SJSA1 (cell line): ENCODE results near the gene TELO2. TPM values are rescaled to one million over a fixed set of nuclear protein-coding genes. Genes with fewer than 3 reads are reported as not detected.

Source experiments
- DNase-seq, 2 experiments: peaks; one replicate each; pipeline ENCODE4 v3.0.0-alpha.2; 2015 to 2020; ENCODE audit warnings: low spot score in 2 of 2, low read depth in 1 of 2
- H3K27ac ChIP-seq: fragments of 250-450 bp; sonication (Bioruptor Pico); 2 replicates; pipeline ENCODE4 v1.5.1; 2020; ENCODE audit warnings: mild to moderate bottlenecking, moderate library complexity
- H3K27me3 ChIP-seq: fragments of 250-450 bp; sonication (Bioruptor Pico); replicated peaks from 2 replicates; pipeline ENCODE4 v1.5.1; 2020; ENCODE audit warnings: mild to moderate bottlenecking, moderate library complexity
- H3K36me3 ChIP-seq: fragments of 250-450 bp; sonication (Bioruptor Pico); 2 replicates; pipeline ENCODE4 v1.5.1; 2020; ENCODE audit warnings: mild to moderate bottlenecking
- H3K4me1 ChIP-seq: fragments of 250-450 bp; sonication (Bioruptor Pico); replicated peaks from 2 replicates; pipeline ENCODE4 v1.6.1; 2021; ENCODE audit warnings: mild to moderate bottlenecking
- H3K4me3 ChIP-seq: fragments of 250-450 bp; sonication (Bioruptor Pico); 2 replicates; pipeline ENCODE4 v1.5.1; 2020; ENCODE audit warnings: mild to moderate bottlenecking
- H3K9me3 ChIP-seq: fragments of 250-450 bp; sonication (Bioruptor Pico); replicated peaks from 2 replicates; pipeline ENCODE4 v1.5.1; 2020; ENCODE audit warnings: mild to moderate bottlenecking
- total RNA-seq: library from RNA; depleted of rRNA; stranded (reverse); fragments of >200 nt; shearing (Covaris generic); gene quantifications from 2 replicates; pipeline ENCODE4 v1.2.3, GENCODE V29; 2014

TELO2 gene
- total RNA-seq, 1 experiment from 2014 or later: 19.7 TPM

DNA sequence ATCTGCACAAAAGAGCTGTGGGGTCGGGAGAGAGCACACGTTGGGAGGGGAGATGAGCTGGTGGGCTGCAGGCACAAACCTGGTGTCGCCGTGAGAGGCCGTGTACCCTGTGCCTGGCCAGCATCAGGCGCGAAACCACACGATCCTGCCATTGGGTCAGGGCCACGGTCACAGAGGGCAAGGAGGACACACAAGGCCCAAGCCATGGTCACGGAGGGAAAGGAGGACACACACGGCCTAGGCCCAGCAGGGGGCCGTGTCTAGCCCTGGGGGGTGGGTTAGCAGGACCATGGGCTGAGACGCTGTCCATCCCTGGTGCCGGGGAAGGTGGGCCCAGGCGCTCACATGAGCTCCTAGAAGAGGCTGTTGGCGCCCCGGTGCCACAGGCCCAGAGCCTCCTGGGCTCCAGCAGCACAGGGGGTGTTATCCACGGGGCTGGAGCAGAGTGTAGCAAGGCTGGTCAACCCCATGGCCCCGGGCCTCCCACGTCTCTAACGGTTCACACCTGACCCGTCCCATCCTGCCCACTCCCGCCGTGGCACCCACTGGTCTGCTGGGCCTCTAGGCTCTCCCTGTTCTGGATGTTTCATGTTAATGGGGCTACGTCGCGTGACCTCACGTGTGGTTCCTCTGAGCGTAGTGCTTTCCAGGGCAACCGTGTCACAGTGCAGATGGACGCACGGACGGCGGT is 41.3 kb upstream of the TELO2 start:
- Histone ChIP-seq H3K4me1 (no peaks in the 10 kb centered on the region), H3K9me3 (no peaks in the 10 kb centered on the region), H3K36me3 (peaks cover 11% of the 10 kb centered on the region), H3K27me3 (no peaks in the 10 kb centered on the region), H3K4me3 (no peak overlapping the region), H3K27ac (no peak overlapping the region)
- DNase-seq: no peak

DNA sequence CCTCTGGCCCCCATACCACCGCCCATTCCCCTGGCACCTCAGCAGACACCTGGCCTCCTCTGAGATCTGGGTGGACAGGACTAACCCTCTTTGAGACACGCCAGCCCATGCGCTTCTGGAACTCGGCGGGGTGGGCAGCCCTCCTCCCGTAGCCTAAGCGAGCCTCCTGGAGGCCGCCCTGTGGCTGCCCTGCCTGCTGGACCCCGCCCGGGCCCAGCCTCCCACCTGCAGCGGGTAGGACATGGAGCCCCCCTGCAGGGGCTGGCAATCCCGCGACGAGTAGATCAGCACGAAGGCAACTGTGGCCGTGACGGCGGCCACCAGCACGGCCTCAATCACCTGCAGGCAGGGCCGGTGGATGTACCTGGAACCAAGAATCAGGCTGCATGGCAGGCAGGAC is 40.6 kb upstream of the TELO2 start:
- Histone ChIP-seq H3K27ac (no peak overlapping the region), H3K36me3 (peaks cover 11% of the 10 kb centered on the region), H3K27me3 (no peaks in the 10 kb centered on the region), H3K9me3 (no peaks in the 10 kb centered on the region), H3K4me1 (no peaks in the 10 kb centered on the region), H3K4me3 (no peak overlapping the region)
- DNase-seq: no peak

DNA sequence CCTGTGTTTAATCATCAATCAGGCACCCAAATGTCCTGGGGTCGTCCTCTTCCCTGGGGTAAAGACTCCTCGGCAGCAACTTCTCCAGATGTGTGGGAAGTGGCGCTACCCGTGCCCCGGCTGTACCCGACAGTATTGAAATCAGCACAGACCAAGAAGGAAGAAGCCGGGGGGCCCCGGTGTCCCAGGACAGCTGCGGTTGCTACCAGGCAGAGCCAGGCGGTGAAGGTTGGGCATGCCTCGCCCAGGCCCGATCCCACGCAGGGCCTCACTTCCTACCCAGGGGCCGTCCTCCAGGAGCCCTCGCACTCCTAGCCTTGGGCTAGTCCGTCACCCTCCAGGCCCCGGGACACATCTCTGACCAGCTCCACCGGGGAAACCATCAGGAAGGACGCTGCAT is 39.8 kb upstream of the TELO2 start:
- no peak overlapping the region for H3K4me3 ChIP-seq
- no peaks in the 10 kb centered on the region for H3K9me3 ChIP-seq
- H3K36me3 ChIP-seq: peaks cover 8% of the 10 kb centered on the region
- no peaks in the 10 kb centered on the region for H3K27me3 ChIP-seq
- H3K4me1 ChIP-seq: no peaks in the 10 kb centered on the region
- DNase-seq: no peak
- H3K27ac ChIP-seq: no peak overlapping the region

DNA sequence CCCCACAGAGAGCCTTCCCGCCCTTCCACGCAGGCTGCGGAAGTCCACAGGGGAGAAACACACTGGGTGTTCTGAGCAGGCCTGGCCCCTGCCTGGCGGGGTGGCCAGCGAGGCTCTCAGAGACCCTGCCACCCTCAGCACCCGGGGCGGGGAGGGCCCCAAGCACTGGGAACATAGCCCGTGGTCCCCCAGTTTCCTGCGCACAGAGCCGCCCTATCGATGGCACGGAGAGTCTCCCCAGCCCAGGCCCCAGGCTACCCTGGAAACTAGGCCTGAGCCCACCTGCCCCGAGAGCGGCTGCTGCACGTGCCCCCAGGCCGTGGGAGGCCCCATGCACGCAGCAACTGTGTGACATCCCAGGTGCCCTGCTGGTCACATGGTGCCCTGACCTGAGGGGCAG is 38.6 kb upstream of the TELO2 start:
- no peak overlapping the region for H3K4me3 ChIP-seq
- H3K36me3 ChIP-seq: peaks cover 11% of the 10 kb centered on the region
- no peaks in the 10 kb centered on the region for H3K9me3 ChIP-seq
- H3K4me1 ChIP-seq: no peaks in the 10 kb centered on the region
- DNase-seq: no peak
- no peaks in the 10 kb centered on the region for H3K27me3 ChIP-seq
- H3K27ac ChIP-seq: no peak overlapping the region

DNA sequence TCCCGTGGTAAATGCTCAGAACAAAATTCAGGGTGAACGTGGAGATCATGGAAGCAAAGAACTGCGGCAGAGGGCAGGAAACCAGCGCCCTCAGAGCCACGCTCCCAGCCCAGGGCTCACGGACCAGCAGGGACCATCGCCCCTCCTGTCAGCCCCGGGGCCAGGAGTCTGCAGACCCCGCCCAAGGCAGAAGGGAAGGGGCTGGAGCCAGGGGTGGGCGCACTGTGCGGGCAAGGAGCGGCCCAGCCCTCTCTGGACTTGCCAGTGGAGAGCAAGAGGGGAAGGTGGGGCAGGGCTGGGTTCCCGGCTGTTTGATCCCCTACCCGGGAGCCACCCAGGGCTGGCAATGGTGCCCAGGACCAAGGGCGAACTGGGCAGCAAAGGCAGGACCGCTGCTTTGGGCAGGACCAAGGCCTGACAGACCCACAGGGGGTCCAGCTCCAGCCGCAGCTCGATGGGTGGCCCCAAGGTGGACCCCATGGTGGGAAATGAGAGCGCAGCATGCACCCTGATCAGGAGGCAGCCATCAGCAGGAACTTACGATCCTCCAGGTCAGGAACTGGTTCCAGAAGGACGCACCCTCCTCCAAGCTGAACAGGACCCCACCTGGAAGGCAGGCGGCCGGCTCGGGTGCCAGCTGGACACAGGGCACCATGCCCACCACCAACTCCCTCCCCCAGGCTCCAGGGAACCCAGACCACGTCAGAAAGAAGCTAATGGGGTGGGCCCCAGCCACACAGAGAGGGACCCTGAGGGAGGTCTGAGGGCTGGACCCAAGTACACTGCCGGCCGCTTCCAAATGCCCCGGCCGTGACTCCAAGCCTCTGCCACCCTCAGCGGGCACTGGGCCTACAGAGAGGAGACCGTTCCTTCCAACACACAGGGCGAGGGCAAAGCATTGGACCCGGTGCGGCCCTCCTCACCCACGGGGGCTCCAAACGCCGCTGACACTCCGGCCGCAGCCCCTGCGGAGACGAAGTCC is 37.7 kb upstream of the TELO2 start:
- Histone ChIP-seq H3K27ac (no peak overlapping the region), H3K36me3 (peaks cover 14% of the 10 kb centered on the region)

DNA sequence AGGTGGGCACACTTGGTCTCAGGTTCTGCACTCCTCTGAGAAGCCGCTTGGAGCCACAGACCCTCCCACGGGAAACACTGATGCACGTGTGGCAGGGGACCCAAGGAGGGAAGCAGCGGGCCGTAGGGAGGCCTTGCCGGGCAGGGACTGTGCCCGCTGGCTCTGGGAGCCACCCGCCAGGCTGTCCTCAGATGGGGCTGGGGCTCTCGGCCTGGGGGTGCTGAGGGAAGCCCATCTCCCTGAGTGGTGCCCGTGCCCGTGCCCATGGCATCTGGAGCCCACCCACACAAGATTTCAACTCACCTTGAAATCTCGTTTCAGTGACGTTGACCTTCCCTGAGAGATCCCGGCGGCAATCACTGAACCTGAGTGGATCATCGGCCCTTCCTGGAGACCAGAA is 36.2 kb upstream of the TELO2 start:
- no peak for DNase-seq
- no peaks in the 10 kb centered on the region for H3K4me1 ChIP-seq
- H3K27me3 ChIP-seq: no peaks in the 10 kb centered on the region
- peaks cover 22% of the 10 kb centered on the region for H3K36me3 ChIP-seq
- no peak overlapping the region for H3K27ac ChIP-seq
- no peaks in the 10 kb centered on the region for H3K9me3 ChIP-seq
- H3K4me3 ChIP-seq: no peak overlapping the region

More for the DNA sequence above, 37.7 kb upstream of the TELO2 start:
- no peak for DNase-seq
- no peak overlapping the region for H3K4me3 ChIP-seq
- no peaks in the 10 kb centered on the region for H3K4me1 ChIP-seq
- no peaks in the 10 kb centered on the region for H3K9me3 ChIP-seq
- no peaks in the 10 kb centered on the region for H3K27me3 ChIP-seq

DNA sequence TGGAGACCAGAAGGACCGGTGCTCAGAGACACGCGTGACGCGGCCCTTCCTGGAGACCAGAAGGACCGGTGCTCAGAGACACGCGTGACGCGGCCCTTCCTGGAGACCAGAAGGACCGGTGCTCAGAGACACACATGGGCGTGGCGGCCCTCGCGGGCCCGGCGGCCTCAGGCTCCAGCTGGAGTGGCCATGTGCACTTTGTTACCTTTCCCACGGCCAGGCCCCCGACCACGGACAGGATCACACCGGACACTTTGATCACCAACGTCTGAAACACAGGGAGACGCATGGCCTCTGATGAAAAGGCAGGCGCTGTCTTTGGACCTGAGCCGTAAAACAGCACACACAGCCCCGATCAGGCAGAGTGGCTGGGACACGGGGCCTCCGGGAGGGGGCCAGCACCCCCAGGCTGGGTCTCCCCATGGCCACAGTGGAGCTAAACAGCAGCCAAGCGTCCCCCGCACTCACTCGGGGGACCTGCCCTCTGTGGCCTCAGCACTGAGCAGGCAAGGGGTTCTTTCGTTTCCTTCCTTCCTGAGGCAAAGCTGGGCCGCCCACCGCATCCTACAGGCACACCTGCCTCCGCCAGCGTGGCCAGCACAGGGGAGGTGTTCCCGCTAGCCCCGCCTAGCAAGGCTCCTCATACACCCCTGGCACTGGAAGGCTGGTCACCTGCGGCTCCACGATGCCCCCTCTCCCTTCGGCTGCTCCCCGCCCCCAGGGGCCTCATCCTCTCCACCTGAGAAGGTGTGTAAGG is 35.5 kb upstream of the TELO2 start:
- Histone ChIP-seq H3K4me3 (no peak overlapping the region), H3K4me1 (no peaks in the 10 kb centered on the region), H3K27ac (no peak overlapping the region), H3K27me3 (no peaks in the 10 kb centered on the region), H3K36me3 (peaks cover 22% of the 10 kb centered on the region), H3K9me3 (no peaks in the 10 kb centered on the region)
- DNase-seq: no peak

DNA sequence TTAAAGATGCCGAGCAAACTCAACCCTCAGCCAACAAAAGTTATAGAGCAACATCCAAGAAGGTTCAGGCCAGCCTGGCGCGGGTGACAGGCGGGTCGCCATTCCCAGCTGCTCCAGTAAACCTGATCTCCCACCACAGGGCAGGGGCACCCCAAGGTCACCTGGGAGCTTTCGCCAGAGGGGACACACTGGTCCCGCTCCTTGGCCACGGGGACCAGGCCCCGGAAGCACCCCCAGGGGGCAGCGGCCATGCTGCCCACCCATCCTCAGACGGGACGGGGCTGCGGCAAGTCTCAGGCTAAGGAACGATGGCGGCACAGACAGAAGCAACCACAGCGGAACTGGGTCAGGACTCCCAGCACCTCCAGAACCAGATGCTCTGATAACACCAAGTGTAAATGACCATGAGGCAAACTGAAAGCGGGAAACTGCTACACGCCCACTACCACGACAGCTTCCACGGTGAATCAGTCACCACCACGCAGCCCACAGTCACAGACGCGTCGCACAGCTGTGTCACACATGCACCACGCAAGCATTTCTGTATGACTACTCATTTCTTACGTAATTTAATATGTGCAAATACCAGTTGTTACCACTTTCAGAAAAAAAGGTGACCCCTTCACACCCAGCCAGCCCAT is 34.7 kb upstream of the TELO2 start:
- H3K27me3 ChIP-seq: no peaks in the 10 kb centered on the region
- no peaks in the 10 kb centered on the region for H3K4me1 ChIP-seq
- H3K36me3 ChIP-seq: peaks cover 19% of the 10 kb centered on the region
- H3K9me3 ChIP-seq: no peaks in the 10 kb centered on the region
- H3K4me3 ChIP-seq: no peak overlapping the region
- H3K27ac ChIP-seq: no peak overlapping the region
- no peak for DNase-seq

DNA sequence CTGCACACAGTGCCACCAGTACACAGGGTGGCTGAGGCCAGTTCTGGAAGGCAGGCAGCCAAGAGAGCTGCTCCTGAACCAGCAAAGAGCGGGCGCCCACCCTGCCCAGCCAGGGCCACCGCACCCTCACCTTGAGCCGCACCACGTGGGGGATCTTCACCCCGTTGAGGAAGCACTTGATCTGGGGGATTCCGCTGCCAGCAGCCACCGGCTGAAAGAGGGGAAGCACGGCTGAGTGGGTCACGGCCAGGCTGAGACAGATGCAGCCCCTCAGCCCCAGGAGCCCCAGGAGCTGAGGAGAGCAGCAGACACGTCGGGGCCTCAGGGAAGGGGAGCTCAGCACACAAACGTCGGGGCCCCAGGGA is 34.2 kb upstream of the TELO2 start:
- DNase-seq: no peak
- no peak overlapping the region for H3K4me3 ChIP-seq
- no peaks in the 10 kb centered on the region for H3K4me1 ChIP-seq
- H3K36me3 ChIP-seq: peaks cover 17% of the 10 kb centered on the region
- H3K27ac ChIP-seq: no peak overlapping the region
- H3K27me3 ChIP-seq: no peaks in the 10 kb centered on the region
- H3K9me3 ChIP-seq: no peaks in the 10 kb centered on the region

DNA sequence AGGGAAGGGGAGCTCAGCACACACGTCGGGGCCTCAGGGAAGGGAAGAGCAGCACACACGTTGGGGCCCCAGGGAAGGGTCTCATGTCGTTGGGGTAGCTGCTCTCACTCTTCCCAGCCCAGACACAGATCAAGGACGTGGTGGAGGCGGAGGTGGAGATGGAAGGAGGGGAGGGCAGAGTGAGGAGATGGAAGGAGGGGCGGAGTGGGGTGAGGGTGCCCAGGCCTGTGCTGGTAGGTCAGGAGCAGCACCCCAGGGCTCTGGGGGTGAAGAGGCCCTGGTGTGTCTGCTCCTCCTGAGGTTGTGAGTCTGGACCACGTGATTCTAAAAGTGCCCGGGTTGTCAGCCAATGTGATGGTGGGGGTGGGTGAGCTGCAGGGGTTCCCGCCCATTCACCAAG is 33.2 kb upstream of the TELO2 start:
- H3K4me3 ChIP-seq: no peak overlapping the region

DNA sequence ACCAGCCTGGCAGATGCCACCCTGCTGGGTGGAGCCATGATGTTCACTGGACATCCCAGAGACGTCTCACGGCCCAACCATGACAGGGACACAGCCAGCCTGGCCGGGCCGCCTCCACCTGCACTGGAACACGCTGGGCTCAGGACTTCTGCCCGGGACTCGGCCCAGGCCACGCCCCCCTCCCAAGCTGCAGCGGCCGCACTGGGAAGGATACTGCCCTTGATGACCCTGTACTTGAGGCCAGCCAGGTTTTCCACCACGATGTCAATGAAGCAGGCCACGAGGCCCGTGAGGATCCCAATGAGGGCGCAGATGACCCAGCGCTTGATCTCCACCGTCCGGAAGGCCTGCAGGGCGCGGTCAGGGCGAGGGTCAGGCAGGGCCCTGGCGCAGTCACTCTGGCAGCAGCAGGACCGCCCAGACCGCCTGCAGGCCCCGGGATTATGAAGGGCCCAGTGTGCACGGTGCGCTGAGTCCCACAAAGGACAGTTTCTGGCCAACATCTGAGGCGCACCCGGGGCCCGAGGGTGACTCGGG is 32.5 kb upstream of the TELO2 start:
- Histone ChIP-seq H3K36me3 (peaks cover 16% of the 10 kb centered on the region), H3K4me3 (no peak overlapping the region), H3K4me1 (no peaks in the 10 kb centered on the region), H3K9me3 (no peaks in the 10 kb centered on the region), H3K27ac (no peak overlapping the region), H3K27me3 (no peaks in the 10 kb centered on the region)
- DNase-seq: no peak

More for the DNA sequence above, 33.2 kb upstream of the TELO2 start:
- no peaks in the 10 kb centered on the region for H3K4me1 ChIP-seq
- H3K27ac ChIP-seq: no peak overlapping the region
- H3K27me3 ChIP-seq: no peaks in the 10 kb centered on the region
- no peaks in the 10 kb centered on the region for H3K9me3 ChIP-seq
- peaks cover 17% of the 10 kb centered on the region for H3K36me3 ChIP-seq
- DNase-seq: no peak

DNA sequence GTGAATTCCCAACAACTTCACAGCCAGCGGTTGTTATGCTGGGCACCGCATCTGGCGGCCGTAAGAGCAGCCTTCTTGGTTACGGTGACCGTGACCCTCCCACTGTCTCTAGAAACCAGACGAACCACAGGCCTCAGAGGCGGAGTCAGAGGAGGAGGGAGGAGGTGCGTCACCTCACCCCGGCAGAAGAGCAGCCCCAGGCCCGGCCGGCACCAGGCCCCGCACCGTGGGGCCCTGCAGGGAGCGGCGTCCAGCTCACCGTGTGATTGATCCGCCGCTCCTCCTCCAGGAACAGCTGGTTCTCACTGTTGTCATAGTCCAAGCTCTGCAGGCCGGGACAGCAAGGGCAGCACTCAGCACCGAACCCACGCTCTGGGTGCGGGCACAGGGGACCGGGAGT is 32.0 kb upstream of the TELO2 start:
- H3K27me3 ChIP-seq: no peaks in the 10 kb centered on the region
- H3K27ac ChIP-seq: no peak overlapping the region
- H3K4me3 ChIP-seq: no peak overlapping the region
- no peaks in the 10 kb centered on the region for H3K9me3 ChIP-seq
- no peak for DNase-seq
- peaks cover 14% of the 10 kb centered on the region; the same call in 1 of the 2 replicates for H3K36me3 ChIP-seq
- H3K4me1 ChIP-seq: no peaks in the 10 kb centered on the region

DNA sequence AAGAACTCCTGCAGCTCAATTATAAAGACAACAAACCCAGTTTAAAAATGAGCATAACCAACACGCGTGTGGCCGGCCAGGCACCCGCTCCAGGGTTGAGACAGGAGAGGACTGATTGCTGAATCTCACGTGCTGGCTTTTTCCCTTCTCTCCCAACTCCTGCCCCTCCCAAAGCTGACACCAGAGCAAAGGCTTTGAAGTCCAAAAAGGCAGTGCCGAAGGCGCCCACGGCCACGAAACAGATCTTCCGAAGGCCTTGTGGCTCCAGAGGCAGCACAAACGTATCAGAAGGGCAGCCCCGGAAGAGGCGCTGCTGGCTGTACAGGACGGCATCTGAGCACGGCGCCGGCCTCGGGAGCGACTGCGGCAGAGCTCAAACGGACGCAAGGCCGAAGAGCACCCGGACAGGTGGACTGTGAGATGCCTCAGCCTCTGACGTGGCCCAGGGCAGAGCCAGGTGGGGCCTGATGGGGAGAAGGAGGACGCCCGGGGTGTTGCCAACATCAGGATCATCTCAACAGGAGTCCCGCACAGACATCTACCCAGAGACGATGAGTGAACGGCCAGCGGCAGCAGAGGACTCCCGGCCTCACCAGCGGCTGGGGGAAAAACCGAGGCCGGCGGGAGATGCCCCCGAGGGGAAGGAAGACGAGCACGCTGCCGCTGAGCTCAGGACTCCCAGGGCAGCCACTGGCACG is 28.8 kb upstream of the TELO2 start:
- H3K27ac ChIP-seq: no peak overlapping the region
- no peaks in the 10 kb centered on the region for H3K4me1 ChIP-seq
- no peaks in the 10 kb centered on the region for H3K9me3 ChIP-seq
- DNase-seq: no peak
- H3K27me3 ChIP-seq: no peaks in the 10 kb centered on the region
- no peak overlapping the region for H3K4me3 ChIP-seq
- peaks cover 11% of the 10 kb centered on the region; the same call in 1 of the 2 replicates for H3K36me3 ChIP-seq
